HL-60 (cell line): ENCODE data around the gene MGAT5B.

Source experiments
- DNase-seq, 2 experiments: peaks; one replicate each; pipeline ENCODE4 v3.0.0-alpha.2; 2010 to 2020; ENCODE audit warnings: low read depth in 1 of 2, low spot score in 1 of 2
- H3K27ac ChIP-seq: fragments of 250-450 bp; sonication (Bioruptor Pico); replicated peaks from 2 replicates; pipeline ENCODE4 v1.5.1; 2020; ENCODE audit warnings: mild to moderate bottlenecking, moderate library complexity
- H3K27me3 ChIP-seq: fragments of 250-450 bp; sonication (Bioruptor Pico); 2 replicates; pipeline ENCODE4 v1.5.1; 2021; ENCODE audit warnings: mild to moderate bottlenecking, moderate library complexity; ENCODE audit not compliant: insufficient read depth, poor library complexity, severe bottlenecking
- H3K4me3 ChIP-seq: replicated peaks from 2 replicates; pipeline ENCODE4 v1.5.1; 2011; ENCODE audit warnings: mild to moderate bottlenecking, control low read depth, low read length; ENCODE audit not compliant: insufficient read depth
- CTCF ChIP-seq: IDR thresholded peaks from one replicate; pipeline ENCODE4 v1.5.1; 2011; ENCODE audit warnings: low read length, control low read depth, inconsistent platforms; ENCODE audit not compliant: insufficient read depth
- GABPA ChIP-seq: IDR thresholded peaks from 2 replicates; pipeline ENCODE4 v1.6.1; 2012; ENCODE audit warnings: low read depth
- POLR2AphosphoS5 ChIP-seq: IDR thresholded peaks from 2 replicates; pipeline ENCODE4 v1.6.1; 2012; ENCODE audit warnings: low read depth
- REST ChIP-seq: IDR thresholded peaks from 2 replicates; pipeline ENCODE4 v1.6.1; 2012; ENCODE audit warnings: low read depth; ENCODE audit not compliant: insufficient replicate concordance
- SPI1 ChIP-seq: IDR thresholded peaks from 2 replicates; pipeline ENCODE4 v1.6.1; 2012; ENCODE audit warnings: low read depth, mild to moderate bottlenecking, borderline replicate concordance

The MGAT5B gene

GRCh38 chr17:76822184-76822778 is 45.9 kb upstream of the MGAT5B start:
- TF ChIP-seq SPI1 = no peak
- TF ChIP-seq REST = no peak
- TF ChIP-seq POLR2AphosphoS5 = no peak
- no peak for TF ChIP-seq GABPA
- TF ChIP-seq CTCF = no peak
- no peak overlapping the region for H3K4me3 ChIP-seq
- no peak overlapping the region for H3K27ac ChIP-seq
- DNase-seq = no peak
- H3K27me3 ChIP-seq = no peaks in the 10 kb centered on the region

- DNase-seq = no peak
- no peak overlapping the region for H3K4me3 ChIP-seq
- no peaks in the 10 kb centered on the region for H3K27me3 ChIP-seq
- TF ChIP-seq GABPA = no peak
- no peak for TF ChIP-seq CTCF
- TF ChIP-seq POLR2AphosphoS5 = no peak
- TF ChIP-seq SPI1 = no peak
- TF ChIP-seq REST = no peak
- no peak overlapping the region for H3K27ac ChIP-seq
Observed at GRCh38 chr17:76824093-76824492, 44.1 kb upstream of the MGAT5B start.

- DNase-seq = peak in 1 of 2 experiments; percentile 36
- Histone ChIP-seq H3K27me3 (no peaks in the 10 kb centered on the region), H3K4me3 (no peak overlapping the region), H3K27ac (no peak overlapping the region)
- peak; percentile 89 for TF ChIP-seq REST
- no peak for TF ChIP-seq GABPA
Observed at GRCh38 chr17:76826330-76827068, 41.7 kb upstream of the MGAT5B start.
